ENCODE data around the gene ARL4D. TPM values are rescaled to one million over a fixed set of nuclear protein-coding genes. Genes with fewer than 3 reads are reported as not detected.
A peak's percentile ranks its signal among the peaks of the same experiment; 100 is the strongest.
"Not testable (repeated sequence)": the region's sequence is repeated elsewhere in the genome, so short reads cannot be mapped to it uniquely, and the experiment has no call there.

Gene ARL4D
- total and polyA plus RNA-seq, 2 experiments from 2014 or later: 23.0 to 49.4 TPM

DNA sequence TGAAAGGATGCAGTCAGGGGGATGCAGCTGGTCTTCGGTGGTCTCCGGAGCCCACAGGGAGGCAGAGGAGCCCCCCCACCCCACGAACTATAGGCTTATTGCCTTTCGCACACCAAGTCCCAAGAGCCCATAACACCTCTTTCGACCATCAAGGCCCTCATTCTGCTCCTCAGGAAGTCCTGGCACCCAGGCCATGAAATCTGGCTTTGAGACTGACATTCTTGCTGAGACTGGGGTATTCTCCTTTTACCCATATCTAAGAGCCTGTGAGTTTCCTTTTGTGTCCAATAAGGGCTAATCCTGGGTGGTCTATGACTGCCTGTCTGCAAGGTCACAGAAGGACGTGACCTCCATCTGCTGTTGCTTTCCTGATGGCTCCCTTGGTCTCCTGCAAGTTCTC lies 6.4 kb upstream of the ARL4D start:
- 73 to 78% methylated on average over 6 of the region's 6 CpGs for WGBS, 2 experiments (ENCODE audit: low coverage in 1 of 2, low lambda C conversion rate in 2 of 2, missing lambda C conversion rate in 2 of 2)
- TF ChIP-seq EZH2 (IDR thresholded peaks at IDR 0.05; ENCODE audit: insufficient read depth, poor library complexity, severe bottlenecking): no peak
- no peak for TF ChIP-seq EZH2phosphoT487 (IDR thresholded peaks at IDR 0.05; ENCODE audit: insufficient read depth, low read depth)
- DNase-seq: no peak
- Histone ChIP-seq H3K9me2 (ENCODE audit: insufficient read depth) (no peaks in the 10 kb centered on the region), H3K36me3 (ENCODE audit: low read depth) (no peaks in the 10 kb centered on the region), H4K20me1 (ENCODE audit: insufficient read depth) (no peaks in the 10 kb centered on the region), H3K79me2 (ENCODE audit: insufficient read depth) (no peaks in the 10 kb centered on the region), H3K4me2 (ENCODE audit: unreplicated experiment) (no peak overlapping the region), H3K4me3 (no peak overlapping the region), H2AFZ (no peak overlapping the region), H3K27me3 (replicated peaks; ENCODE audit: insufficient read depth) (no peaks in the 10 kb centered on the region), H3K9ac (no peak overlapping the region), H3K27ac (no peak overlapping the region), H3F3A (ENCODE audit: insufficient read depth) (peaks cover 12% of the 10 kb centered on the region; the same call in 1 of the 2 replicates), H3K4me1 (ENCODE audit: insufficient read depth) (peaks cover 10% of the 10 kb centered on the region; the same call in 1 of the 2 replicates), H3K9me3 (ENCODE audit: low read depth) (no peaks in the 10 kb centered on the region)
- in situ Hi-C loops (cut with MboI): no loop called here

DNA sequence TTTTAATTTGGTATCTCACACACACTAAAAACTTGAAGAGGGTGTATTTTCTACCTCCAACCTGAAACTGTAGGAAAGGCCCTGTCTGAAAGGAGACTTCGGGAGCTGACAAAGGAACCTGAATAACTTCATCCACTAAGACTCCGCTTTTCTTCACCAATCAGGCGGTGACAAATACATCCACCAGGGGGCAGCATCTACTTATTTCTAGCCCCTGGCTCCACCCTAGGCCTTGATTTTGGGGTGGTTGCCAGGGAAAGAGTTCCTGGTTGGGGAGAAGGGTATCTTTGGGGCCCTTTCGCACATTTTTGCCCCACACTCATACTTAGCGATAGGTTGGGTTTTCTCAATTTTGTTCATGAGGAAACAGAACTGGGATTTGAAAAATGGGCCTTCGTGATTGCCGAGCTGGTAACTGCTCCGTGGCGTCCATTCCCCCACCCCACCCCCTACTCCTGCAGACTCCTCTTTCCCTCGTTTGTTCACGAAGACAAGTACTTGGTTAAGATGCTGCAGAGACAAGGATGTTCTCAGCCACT lies 4.8 kb upstream of the ARL4D start:
- in situ Hi-C loops (cut with MboI): no loop called here
- Histone ChIP-seq H3K36me3 (ENCODE audit: low read depth) (no peaks in the 10 kb centered on the region), H4K20me1 (ENCODE audit: insufficient read depth) (no peaks in the 10 kb centered on the region), H3K9me2 (ENCODE audit: insufficient read depth) (no peaks in the 10 kb centered on the region), H3K27ac (no peak overlapping the region), H3K9ac (peak overlapping the region; percentile 66), H3K4me1 (ENCODE audit: insufficient read depth) (peaks cover 10% of the 10 kb centered on the region; the same call in 1 of the 2 replicates), H3K79me2 (ENCODE audit: insufficient read depth) (peaks cover 3% of the 10 kb centered on the region), H3K27me3 (replicated peaks; ENCODE audit: insufficient read depth) (no peaks in the 10 kb centered on the region), H3K4me3 (0 out of 2 replicates have a peak overlapping the region, but pooled peaks have one; percentile 22), H2AFZ (peak overlapping the region; percentile 93), H3K4me2 (ENCODE audit: unreplicated experiment) (peak overlapping the region; percentile 5), H3K9me3 (ENCODE audit: low read depth) (no peaks in the 10 kb centered on the region), H3F3A (ENCODE audit: insufficient read depth) (peaks cover 8% of the 10 kb centered on the region; the same call in 1 of the 2 replicates)
- WGBS, 2 experiments (ENCODE audit: low coverage in 1 of 2, low lambda C conversion rate in 2 of 2, missing lambda C conversion rate in 2 of 2): 9 to 10% methylated on average over 11 of the region's 11 CpGs
- TF ChIP-seq EZH2phosphoT487 (IDR thresholded peaks at IDR 0.05; ENCODE audit: insufficient read depth, low read depth): no peak
- no peak for TF ChIP-seq EZH2 (IDR thresholded peaks at IDR 0.05; ENCODE audit: insufficient read depth, poor library complexity, severe bottlenecking)
- peak; percentile 89 for DNase-seq

DNA sequence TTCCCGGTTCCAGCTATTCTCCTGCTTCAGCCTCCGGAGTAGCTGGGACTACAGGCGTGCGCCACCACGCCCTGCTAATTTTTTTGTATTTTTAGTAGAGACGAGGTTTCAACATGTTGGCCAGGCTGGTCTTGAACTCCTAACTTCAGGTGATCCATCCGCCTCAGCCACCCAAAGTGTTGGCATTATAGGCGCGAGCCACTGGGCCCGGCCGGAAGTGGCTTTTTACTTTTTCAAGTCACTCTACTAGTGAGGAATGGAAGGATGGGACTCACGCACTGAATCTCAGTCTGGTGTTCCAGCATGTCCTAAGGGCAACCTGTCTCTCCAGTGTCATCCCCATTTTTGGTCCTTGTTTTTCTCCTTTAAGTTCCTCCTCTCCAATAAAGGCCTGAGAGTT lies 4.1 kb upstream of the ARL4D start:
- H3K9me3 ChIP-seq (ENCODE audit: low read depth); H3K27ac ChIP-seq; H3K9me2 ChIP-seq (ENCODE audit: insufficient read depth); H3K4me1 ChIP-seq (ENCODE audit: insufficient read depth); H3K36me3 ChIP-seq (ENCODE audit: low read depth); H3K79me2 ChIP-seq (ENCODE audit: insufficient read depth); H3K9ac ChIP-seq; H3K4me3 ChIP-seq; DNase-seq; H4K20me1 ChIP-seq (ENCODE audit: insufficient read depth); H3F3A ChIP-seq (ENCODE audit: insufficient read depth); H3K27me3 ChIP-seq (replicated peaks; ENCODE audit: insufficient read depth): not testable (repeated sequence)
- H2AFZ ChIP-seq: peak overlapping the region; percentile 93
- 90 to 91% methylated on average over 12 of the region's 12 CpGs for WGBS, 2 experiments (ENCODE audit: low coverage in 1 of 2, low lambda C conversion rate in 2 of 2, missing lambda C conversion rate in 2 of 2)
- in situ Hi-C loops (cut with MboI): loop anchor here (5.0 kb wide), 1 partner anchor 88 kb away; the partner anchor contains the start of gene DHX8
- peak overlapping the region; percentile 5 for H3K4me2 ChIP-seq (ENCODE audit: unreplicated experiment)

GRCh38 chr17:43395165-43395564 lies 3.6 kb upstream of the ARL4D start:
- H3K79me2 ChIP-seq (ENCODE audit: insufficient read depth): peaks cover 14% of the 10 kb centered on the region
- H3F3A ChIP-seq (ENCODE audit: insufficient read depth): 0 out of 2 replicates have a peak, but pooled peaks cover 2% of the 10 kb centered on the region
- H3K27me3 ChIP-seq (replicated peaks; ENCODE audit: insufficient read depth): no peaks in the 10 kb centered on the region
- in situ Hi-C loops (cut with MboI): loop anchor here (5.0 kb wide), 1 partner anchor 87 kb away; the partner anchor contains the start of gene DHX8
- no peak overlapping the region for H3K4me2 ChIP-seq (ENCODE audit: unreplicated experiment)
- no peak for DNase-seq
- H3K9ac ChIP-seq: no peak overlapping the region
- 97 to 98% methylated on average over 6 of the region's 6 CpGs for WGBS, 2 experiments (ENCODE audit: low coverage in 1 of 2, low lambda C conversion rate in 2 of 2, missing lambda C conversion rate in 2 of 2)
- H4K20me1 ChIP-seq (ENCODE audit: insufficient read depth): no peaks in the 10 kb centered on the region
- no peak for TF ChIP-seq EZH2phosphoT487 (IDR thresholded peaks at IDR 0.05; ENCODE audit: insufficient read depth, low read depth)
- TF ChIP-seq EZH2 (IDR thresholded peaks at IDR 0.05; ENCODE audit: insufficient read depth, poor library complexity, severe bottlenecking): no peak
- peaks cover 4% of the 10 kb centered on the region; the same call in 1 of the 2 replicates for H3K4me1 ChIP-seq (ENCODE audit: insufficient read depth)
- H2AFZ ChIP-seq: no peak overlapping the region
- H3K4me3 ChIP-seq: no peak overlapping the region
- no peak overlapping the region for H3K27ac ChIP-seq
- peaks cover 1% of the 10 kb centered on the region; the same call in 1 of the 2 replicates for H3K36me3 ChIP-seq (ENCODE audit: low read depth)
- H3K9me3 ChIP-seq (ENCODE audit: low read depth): no peaks in the 10 kb centered on the region
- no peaks in the 10 kb centered on the region for H3K9me2 ChIP-seq (ENCODE audit: insufficient read depth)
